HG03460 (cell line): Measurements from ENCODE around the gene COX5A.

Source experiments
- ATAC-seq: cut with Tn5 transposase; IDR thresholded peaks from one replicate; pipeline ENCODE4 v1.9.1; 2021; ENCODE audit not compliant: unreplicated experiment

Gene COX5A

GRCh38 chr15:74873036-74873755, 64.7 kb downstream of the COX5A start, which contains the start of gene SCAMP2:
Gene SCAMP2 (minus strand): TSS chr15:74873365. CDS start chr15:74873255, 110 bp downstream.
- ATAC-seq: peak; percentile 74

GRCh38 chr15:74872702-74873035, 65.2 kb downstream of the COX5A start:
- no peak for ATAC-seq

- ATAC-seq: no peak
Observed at GRCh38 chr15:74870436-74871215, 67.2 kb downstream of the COX5A start.
